GM12878 (cell line): ENCODE data around the gene LNPK. TPM values are rescaled to one million over a fixed set of nuclear protein-coding genes. Genes with fewer than 3 reads are reported as not detected.

Experiments used
- ATAC-seq: fragments of 200-7000 bp; cut with Tn5 transposase; 3 replicates; pipeline ENCODE4 v1.9.1; 2020; ENCODE audit warnings: mild to moderate bottlenecking, moderate library complexity
- BruUV-seq: library from RNA; stranded (reverse); fragments of 400-500 nt; replicated peaks from 2 replicates; lab custom pipeline; 2021; lab: Mats Ljungman, UMichigan
- CTCF ChIA-PET: fragments of 300-600 bp; sonication (Branson Sonifier 250); formaldehyde crosslinking; extraction: SDS; loops from one replicate; lab custom pipeline; 2021; ENCODE audit warnings: inconsistent platforms; lab: Yijun Ruan, JAX
- POLR2A ChIA-PET: fragments of 350-600 bp; formaldehyde crosslinking; extraction: SDS; loops from one replicate; lab custom pipeline; 2021; ENCODE audit warnings: inconsistent platforms; lab: Charles Lee
- RAD21 ChIA-PET: fragments of 300-600 bp; sonication (Branson Sonifier 250); formaldehyde crosslinking; loops from one replicate; lab custom pipeline; 2023; ENCODE audit warnings: antibody characterized with exemption; ENCODE audit not compliant: unreplicated experiment; lab: Charles Lee
- SMC1A ChIA-PET: fragments of 300-600 bp; sonication (Branson Sonifier 250); formaldehyde crosslinking; loops from one replicate; lab custom pipeline; 2023; ENCODE audit not compliant: unreplicated experiment, uncharacterized antibody; lab: Charles Lee
- DNase-seq: peaks from one replicate; pipeline ENCODE4 v3.0.0-alpha.2; 2011; ENCODE audit warnings: low read depth, low spot score
- FAIRE-seq: peaks from 3 replicates; lab custom pipeline; 2011; peaks lifted over from hg19 to GRCh38; lab: Jason Lieb, UNC
- H2AFZ ChIP-seq: 2 replicates; pipeline ENCODE4 v1.6.0; 2011; ENCODE audit warnings: low read depth, low read length, control low read depth; ENCODE audit not compliant: control insufficient read depth
- H3K27ac ChIP-seq: 2 replicates; pipeline ENCODE4 v1.5.1; 2011; ENCODE audit warnings: control low read depth; ENCODE audit not compliant: control insufficient read depth, insufficient read depth
- H3K27me3 ChIP-seq, 2 experiments: replicated peaks in 1 of 2; 2 replicates each; pipeline versions ENCODE4 v1.6.0 to v1.6.1; 2011; ENCODE audit warnings: low read length in 1 of 2; ENCODE audit not compliant: control insufficient read depth in 2 of 2, insufficient read depth in 2 of 2
- H3K36me3 ChIP-seq, 2 experiments: 2 replicates each; pipeline ENCODE4 v1.5.1; 2011; ENCODE audit warnings: low read length in 1 of 2; ENCODE audit not compliant: control insufficient read depth in 2 of 2, insufficient read depth in 2 of 2
- H3K4me1 ChIP-seq: 2 replicates; pipeline ENCODE4 v1.6.1; 2011; ENCODE audit warnings: mild to moderate bottlenecking, low read length, moderate library complexity, mixed read lengths; ENCODE audit not compliant: control insufficient read depth, insufficient read depth
- H3K4me2 ChIP-seq: 2 replicates; pipeline ENCODE4 v1.6.0; 2011; ENCODE audit warnings: control low read depth; ENCODE audit not compliant: control insufficient read depth, insufficient read depth
- H3K4me3 ChIP-seq: fragments of 200-600 bp; sonication (generic); 2 replicates; pipeline ENCODE4 v1.5.1; 2016
- H3K79me2 ChIP-seq: 2 replicates; pipeline ENCODE4 v1.6.0; 2011; ENCODE audit warnings: low read length; ENCODE audit not compliant: control insufficient read depth, insufficient read depth
- H3K9ac ChIP-seq: 2 replicates; pipeline ENCODE4 v1.8.0; 2011; ENCODE audit warnings: low read length, control low read depth, mixed read lengths; ENCODE audit not compliant: control insufficient read depth, insufficient read depth
- H3K9me3 ChIP-seq: replicated peaks from 3 replicates; pipeline ENCODE4 v1.5.1; 2011; ENCODE audit warnings: mild to moderate bottlenecking, low read length; ENCODE audit not compliant: control insufficient read depth, insufficient read depth
- H4K20me1 ChIP-seq: 2 replicates; pipeline ENCODE4 v1.6.0; 2011; ENCODE audit not compliant: control insufficient read depth, insufficient read depth
- BCLAF1 ChIP-seq: fragments of 450-650 bp; IDR thresholded peaks from 2 replicates; pipeline ENCODE4 v1.6.1; 2017; ENCODE audit warnings: antibody characterized with exemption, mild to moderate bottlenecking, moderate library complexity
- BRCA1 ChIP-seq: IDR thresholded peaks from 2 replicates; pipeline ENCODE4 v1.6.1; 2011; ENCODE audit warnings: low read depth, low read length, improper control_type of control experiment
- CREB1 ChIP-seq: IDR thresholded peaks from 2 replicates; pipeline ENCODE4 v1.6.1; 2012; ENCODE audit warnings: low read depth, mild to moderate bottlenecking, inconsistent platforms
- MLLT1 ChIP-seq: fragments of 450-650 bp; IDR thresholded peaks from 2 replicates; pipeline ENCODE4 v1.6.1; 2016; ENCODE audit warnings: mild to moderate bottlenecking
- NR2C2 ChIP-seq: IDR thresholded peaks from 2 replicates; pipeline ENCODE4 v1.6.1; 2011; ENCODE audit warnings: borderline replicate concordance, low read depth; ENCODE audit not compliant: control insufficient read depth, insufficient read length
- WGBS: methylation state at CpG from one replicate; pipeline ENCODE4 v1.1.6; 2016; ENCODE audit warnings: low lambda C conversion rate; ENCODE audit not compliant: insufficient replicate concordance, insufficient coverage; ENCODE audit errors: missing lambda C conversion rate; 5-methylcytosine and 5-hydroxymethylcytosine counted together
- in situ Hi-C: fragments of 300-500 bp; cut with MboI; formaldehyde crosslinking; loops from 9 replicates; pipeline ENCODE4 v1.14.3; 2018; ENCODE audit warnings: mixed read lengths
- intact Hi-C: fragments of 100-400 bp; cut with micrococcal nuclease; formaldehyde crosslinking; loops from one replicate; pipeline ENCODE4 v1.14.2; 2022; ENCODE audit not compliant: unreplicated experiment
- polyA plus RNA-seq, 11 experiments: library from polyadenylated mRNA; depleted of rRNA in 4 of 11; unstranded in 6 of 11; stranded (reverse) in 5 of 11; fragments of >200 nt; fragmentation: Nextera tagmentation in 4 of 11; fragmentation: Illumina TruSeq in 1 of 11; extraction: Ambion mirVana in 4 of 11; extraction: Trizol in 1 of 11; gene quantifications; 1 replicate in 1 of 11; 2 replicates in 10 of 11; pipeline versions ENCODE4 v1.2.1 to v1.2.3, GENCODE V29; 2011 to 2016; ENCODE audit warnings: inconsistent platforms in 2 of 11, missing spikeins in 2 of 11, low read depth in 1 of 11
- total RNA-seq, 4 experiments: library from RNA; depleted of rRNA in 3 of 4; stranded (reverse); fragments of >200 nt in 3 of 4; fragmentation: Illumina TruSeq in 1 of 4; extraction: Trizol in 1 of 4; gene quantifications; 2 replicates each; pipeline versions ENCODE4 v1.2.1 to v1.2.3, GENCODE V29; 2013 to 2021

LNPK gene
- total and polyA plus RNA-seq, 10 of the 15 experiments (the other 5 are each of a cell fraction or from before 2014, with no cell fraction given) = 3.2 to 30.0 (median 15.6) TPM

- Histone ChIP-seq H3K79me2 (no peaks in the 10 kb centered on the region), H3K4me2 (no peak overlapping the region), H3K4me3 (no peak overlapping the region), H3K9me3 (no peaks in the 10 kb centered on the region), H2AFZ (no peak overlapping the region), H4K20me1 (no peaks in the 10 kb centered on the region), H3K27ac (no peak overlapping the region), H3K9ac (no peak overlapping the region), H3K36me3 (0 out of 4 replicates have a peak, but pooled peaks cover 0 to 1% of the 10 kb centered on the region in 2 experiments), H3K27me3 (no peaks in the 10 kb centered on the region), H3K4me1 (no peaks in the 10 kb centered on the region)
- no TSS peak for BruUV-seq
- in situ Hi-C loops (no loop called here), intact Hi-C loops (no loop called here)
- ChIA-PET RAD21 (no interaction called here), CTCF (no interaction called here), POLR2A (no interaction called here), SMC1A (no interaction called here)
- WGBS = 90% methylated on average over 6 of the region's 6 CpGs
- DNase-seq (no peak), FAIRE-seq (no peak), ATAC-seq (no peak)
- TF ChIP-seq NR2C2 (no peak), BRCA1 (no peak), CREB1 (no peak), MLLT1 (no peak), BCLAF1 (no peak)
Observed at GRCh38 chr2:175957845-175958244, 44.2 kb downstream of the LNPK start.
